ENCODE measurements around the gene TNS3.

TNS3 gene

GRCh38 chr7:47297120-47297519 lies 284.8 kb downstream of the TNS3 start:
- TF ChIP-seq, protein P1, sequence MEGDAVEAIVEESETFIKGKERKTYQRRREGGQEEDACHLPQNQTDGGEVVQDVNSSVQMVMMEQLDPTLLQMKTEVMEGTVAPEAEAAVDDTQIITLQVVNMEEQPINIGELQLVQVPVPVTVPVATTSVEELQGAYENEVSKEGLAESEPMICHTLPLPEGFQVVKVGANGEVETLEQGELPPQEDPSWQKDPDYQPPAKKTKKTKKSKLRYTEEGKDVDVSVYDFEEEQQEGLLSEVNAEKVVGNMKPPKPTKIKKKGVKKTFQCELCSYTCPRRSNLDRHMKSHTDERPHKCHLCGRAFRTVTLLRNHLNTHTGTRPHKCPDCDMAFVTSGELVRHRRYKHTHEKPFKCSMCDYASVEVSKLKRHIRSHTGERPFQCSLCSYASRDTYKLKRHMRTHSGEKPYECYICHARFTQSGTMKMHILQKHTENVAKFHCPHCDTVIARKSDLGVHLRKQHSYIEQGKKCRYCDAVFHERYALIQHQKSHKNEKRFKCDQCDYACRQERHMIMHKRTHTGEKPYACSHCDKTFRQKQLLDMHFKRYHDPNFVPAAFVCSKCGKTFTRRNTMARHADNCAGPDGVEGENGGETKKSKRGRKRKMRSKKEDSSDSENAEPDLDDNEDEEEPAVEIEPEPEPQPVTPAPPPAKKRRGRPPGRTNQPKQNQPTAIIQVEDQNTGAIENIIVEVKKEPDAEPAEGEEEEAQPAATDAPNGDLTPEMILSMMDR (IDR thresholded peaks at IDR 0.05; ENCODE audit: extremely low read depth, insufficient read depth, missing control alignments), result no peak
- in situ Hi-C loops (cut with MboI; ENCODE audit: low pct_unique_long_range_greater_than_20kb, low sequenced_read_pairs, unreplicated experiment), result no loop called here
- DNase-seq (ENCODE audit: low spot score), result no peak

- in situ Hi-C loops (cut with MboI; ENCODE audit: low pct_unique_long_range_greater_than_20kb, low sequenced_read_pairs, unreplicated experiment), result no loop called here
- DNase-seq (ENCODE audit: low spot score), result no peak
- TF ChIP-seq, protein P1 (IDR thresholded peaks at IDR 0.05; ENCODE audit: extremely low read depth, insufficient read depth, missing control alignments), result no peak
These were observed 286.3 kb downstream of the TNS3 start for GRCh38 chr7:47295606-47296005.

- in situ Hi-C loops (cut with MboI; ENCODE audit: low pct_unique_long_range_greater_than_20kb, low sequenced_read_pairs, unreplicated experiment), result no loop called here
- DNase-seq (ENCODE audit: low spot score), result no peak
- TF ChIP-seq, protein P1 (IDR thresholded peaks at IDR 0.05; ENCODE audit: extremely low read depth, insufficient read depth, missing control alignments), result no peak
These were observed 287.2 kb downstream of the TNS3 start for GRCh38 chr7:47294556-47295222.

DNA sequence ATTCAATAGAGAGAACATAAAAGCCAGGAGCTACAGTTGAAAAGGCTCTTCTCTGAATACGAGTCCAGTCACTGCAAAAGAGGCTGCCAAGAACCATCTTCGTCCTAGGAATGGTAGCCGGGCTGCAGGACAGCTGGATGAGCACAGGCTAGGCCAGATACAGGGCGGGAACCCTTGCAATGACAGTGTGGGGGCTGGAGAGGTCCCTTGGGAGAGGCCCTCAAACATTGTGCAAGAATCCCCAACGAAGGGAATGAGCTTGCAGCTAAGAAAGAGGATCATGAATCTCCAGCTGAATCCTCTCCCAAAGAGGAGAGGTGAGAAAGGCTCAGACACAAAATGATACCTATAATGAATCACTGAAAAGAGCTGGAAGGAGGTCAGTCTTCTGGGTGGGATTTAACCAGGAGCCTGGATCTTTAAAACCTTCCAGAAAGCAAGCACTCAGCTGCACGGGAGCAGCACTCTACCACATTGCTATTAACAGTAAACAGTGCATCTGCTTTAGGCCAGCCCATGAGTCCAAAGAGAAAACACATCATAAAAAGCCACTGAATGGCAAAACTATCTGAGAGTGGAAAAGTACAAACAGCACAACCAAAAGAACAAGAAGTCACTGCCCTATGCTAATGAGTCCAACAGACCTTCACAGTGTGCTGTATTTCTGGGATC lies 287.9 kb downstream of the TNS3 start:
- DNase-seq (ENCODE audit: low spot score), result no peak
- in situ Hi-C loops (cut with MboI; ENCODE audit: low pct_unique_long_range_greater_than_20kb, low sequenced_read_pairs, unreplicated experiment), result no loop called here
- TF ChIP-seq, protein P1 (IDR thresholded peaks at IDR 0.05; ENCODE audit: extremely low read depth, insufficient read depth, missing control alignments), result no peak

- no peak for DNase-seq (ENCODE audit: low spot score)
- TF ChIP-seq, protein P1 (IDR thresholded peaks at IDR 0.05; ENCODE audit: extremely low read depth, insufficient read depth, missing control alignments), result no peak
- in situ Hi-C loops (cut with MboI; ENCODE audit: low pct_unique_long_range_greater_than_20kb, low sequenced_read_pairs, unreplicated experiment), result no loop called here
These were observed 289.0 kb downstream of the TNS3 start for GRCh38 chr7:47292832-47293309.

GRCh38 chr7:47291461-47292081 lies 290.3 kb downstream of the TNS3 start:
- in situ Hi-C loops (cut with MboI; ENCODE audit: low pct_unique_long_range_greater_than_20kb, low sequenced_read_pairs, unreplicated experiment), result no loop called here
- peak; percentile 71 for DNase-seq (ENCODE audit: low spot score)
- TF ChIP-seq, protein P1 (IDR thresholded peaks at IDR 0.05; ENCODE audit: extremely low read depth, insufficient read depth, missing control alignments), result no peak
